GM18870 (cell line): ENCODE data around the gene TBC1D32.
"Not testable (repeated sequence)": the region's sequence is repeated elsewhere in the genome, so short reads cannot be mapped to it uniquely, and the experiment has no call there.

Experiments
- ATAC-seq: cut with Tn5 transposase; IDR thresholded peaks from one replicate; pipeline ENCODE4 v1.9.1; 2021; ENCODE audit warnings: moderate library complexity; ENCODE audit not compliant: unreplicated experiment

TBC1D32 gene

GRCh38 chr6:121321282-121321681 is 13.0 kb downstream of the TBC1D32 start:
- peak; percentile 45 for ATAC-seq

- no peak for ATAC-seq
These were observed 14.7 kb downstream of the TBC1D32 start for GRCh38 chr6:121319603-121320002.

GRCh38 chr6:121319112-121319553 is 15.1 kb downstream of the TBC1D32 start:
- ATAC-seq: no peak

GRCh38 chr6:121314381-121315112 is 19.7 kb downstream of the TBC1D32 start:
- no peak for ATAC-seq

GRCh38 chr6:121311814-121312213 is 22.5 kb downstream of the TBC1D32 start:
- ATAC-seq: not testable (repeated sequence)

- no peak for ATAC-seq
These were observed 23.8 kb downstream of the TBC1D32 start for GRCh38 chr6:121310495-121310894.

GRCh38 chr6:121309768-121310469 is 24.4 kb downstream of the TBC1D32 start:
- ATAC-seq: no peak

GRCh38 chr6:121305957-121306607 is 28.2 kb downstream of the TBC1D32 start:
- ATAC-seq: peak; percentile 81

- peak; percentile 75 for ATAC-seq
These were observed 31.4 kb downstream of the TBC1D32 start for GRCh38 chr6:121302882-121303281.

- not testable (repeated sequence) for ATAC-seq
These were observed 33.1 kb downstream of the TBC1D32 start for GRCh38 chr6:121301156-121301555.

- ATAC-seq: no peak
These were observed 36.6 kb downstream of the TBC1D32 start for GRCh38 chr6:121297694-121298093.

GRCh38 chr6:121285041-121285440 is 49.2 kb downstream of the TBC1D32 start:
- no peak for ATAC-seq

- ATAC-seq: no peak
These were observed 59.5 kb downstream of the TBC1D32 start for GRCh38 chr6:121274666-121275295.

GRCh38 chr6:121263742-121264141 is 70.5 kb downstream of the TBC1D32 start:
- no peak for ATAC-seq

GRCh38 chr6:121260651-121261102 is 73.6 kb downstream of the TBC1D32 start:
- ATAC-seq: no peak

- peak; percentile 58 for ATAC-seq
These were observed 86.9 kb downstream of the TBC1D32 start for GRCh38 chr6:121247386-121247785.

GRCh38 chr6:121242386-121242785 is 91.9 kb downstream of the TBC1D32 start:
- ATAC-seq: no peak

GRCh38 chr6:121237859-121238258 is 96.4 kb downstream of the TBC1D32 start:
- ATAC-seq: no peak

- peak; percentile 61 for ATAC-seq
These were observed 97.3 kb downstream of the TBC1D32 start for GRCh38 chr6:121236984-121237383.

- ATAC-seq: no peak
These were observed 98.9 kb downstream of the TBC1D32 start for GRCh38 chr6:121235386-121235785.

- ATAC-seq: no peak
These were observed 110.3 kb downstream of the TBC1D32 start for GRCh38 chr6:121223930-121224329.
